ENCODE measurements around the gene CD79B.

DNA sequence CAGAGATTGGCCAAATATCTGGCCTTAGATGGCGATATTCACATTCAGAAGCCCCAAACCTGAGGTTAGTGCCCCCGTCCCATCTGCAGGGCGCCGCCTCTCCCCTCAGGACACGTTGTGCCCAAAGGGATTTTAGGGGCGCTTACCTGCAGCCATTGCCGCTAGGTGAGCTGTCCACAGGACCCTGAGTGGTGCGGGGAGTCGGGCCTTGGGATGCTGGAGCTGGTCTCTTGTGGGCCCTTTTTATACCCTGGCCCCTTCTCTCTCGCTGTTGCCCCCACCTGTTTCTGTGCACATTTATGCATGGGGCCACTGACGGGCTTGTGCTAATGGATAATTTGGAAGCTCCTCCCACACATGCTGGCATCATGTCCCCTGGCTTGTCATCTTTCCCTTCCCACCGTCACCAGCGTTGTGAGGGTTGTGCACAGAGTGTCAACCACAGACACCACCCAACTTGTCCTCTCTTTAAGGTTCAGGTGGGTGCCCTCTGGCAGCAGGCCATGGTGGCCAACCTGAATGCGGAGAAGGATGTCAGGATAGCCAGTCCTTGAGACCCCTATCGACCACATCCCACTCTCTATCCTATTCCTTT lies 21.0 kb downstream of the CD79B start, which contains the start of gene CSHL1:
- TF ChIP-seq, protein P1, sequence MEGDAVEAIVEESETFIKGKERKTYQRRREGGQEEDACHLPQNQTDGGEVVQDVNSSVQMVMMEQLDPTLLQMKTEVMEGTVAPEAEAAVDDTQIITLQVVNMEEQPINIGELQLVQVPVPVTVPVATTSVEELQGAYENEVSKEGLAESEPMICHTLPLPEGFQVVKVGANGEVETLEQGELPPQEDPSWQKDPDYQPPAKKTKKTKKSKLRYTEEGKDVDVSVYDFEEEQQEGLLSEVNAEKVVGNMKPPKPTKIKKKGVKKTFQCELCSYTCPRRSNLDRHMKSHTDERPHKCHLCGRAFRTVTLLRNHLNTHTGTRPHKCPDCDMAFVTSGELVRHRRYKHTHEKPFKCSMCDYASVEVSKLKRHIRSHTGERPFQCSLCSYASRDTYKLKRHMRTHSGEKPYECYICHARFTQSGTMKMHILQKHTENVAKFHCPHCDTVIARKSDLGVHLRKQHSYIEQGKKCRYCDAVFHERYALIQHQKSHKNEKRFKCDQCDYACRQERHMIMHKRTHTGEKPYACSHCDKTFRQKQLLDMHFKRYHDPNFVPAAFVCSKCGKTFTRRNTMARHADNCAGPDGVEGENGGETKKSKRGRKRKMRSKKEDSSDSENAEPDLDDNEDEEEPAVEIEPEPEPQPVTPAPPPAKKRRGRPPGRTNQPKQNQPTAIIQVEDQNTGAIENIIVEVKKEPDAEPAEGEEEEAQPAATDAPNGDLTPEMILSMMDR (IDR thresholded peaks at IDR 0.05) = no peak
- no peak for TF ChIP-seq POLR2A (IDR thresholded peaks at IDR 0.05)

Measured in testis (tissue), 2 donors.